GM12878 (cell line): ENCODE results near the gene HYAL4. TPM values are rescaled to one million over a fixed set of nuclear protein-coding genes. Genes with fewer than 3 reads are reported as not detected.

ENCODE experiments used
- ATAC-seq: fragments of 200-7000 bp; cut with Tn5 transposase; 3 replicates; pipeline ENCODE4 v1.9.1; 2020; ENCODE audit warnings: mild to moderate bottlenecking, moderate library complexity
- BruUV-seq: library from RNA; stranded (reverse); fragments of 400-500 nt; replicated peaks from 2 replicates; lab custom pipeline; 2021; lab: Mats Ljungman, UMichigan
- CTCF ChIA-PET: fragments of 300-600 bp; sonication (Branson Sonifier 250); formaldehyde crosslinking; extraction: SDS; loops from one replicate; lab custom pipeline; 2021; ENCODE audit warnings: inconsistent platforms; lab: Yijun Ruan, JAX
- POLR2A ChIA-PET: fragments of 350-600 bp; formaldehyde crosslinking; extraction: SDS; loops from one replicate; lab custom pipeline; 2021; ENCODE audit warnings: inconsistent platforms; lab: Charles Lee
- RAD21 ChIA-PET: fragments of 300-600 bp; sonication (Branson Sonifier 250); formaldehyde crosslinking; loops from one replicate; lab custom pipeline; 2023; ENCODE audit warnings: antibody characterized with exemption; ENCODE audit not compliant: unreplicated experiment; lab: Charles Lee
- SMC1A ChIA-PET: fragments of 300-600 bp; sonication (Branson Sonifier 250); formaldehyde crosslinking; loops from one replicate; lab custom pipeline; 2023; ENCODE audit not compliant: unreplicated experiment, uncharacterized antibody; lab: Charles Lee
- DNase-seq: peaks from one replicate; pipeline ENCODE4 v3.0.0-alpha.2; 2011; ENCODE audit warnings: low read depth, low spot score
- FAIRE-seq: peaks from 3 replicates; lab custom pipeline; 2011; peaks lifted over from hg19 to GRCh38; lab: Jason Lieb, UNC
- H2AFZ ChIP-seq: 2 replicates; pipeline ENCODE4 v1.6.0; 2011; ENCODE audit warnings: low read depth, low read length, control low read depth; ENCODE audit not compliant: control insufficient read depth
- H3K27ac ChIP-seq: 2 replicates; pipeline ENCODE4 v1.5.1; 2011; ENCODE audit warnings: control low read depth; ENCODE audit not compliant: control insufficient read depth, insufficient read depth
- H3K27me3 ChIP-seq, 2 experiments: replicated peaks in 1 of 2; 2 replicates each; pipeline versions ENCODE4 v1.6.0 to v1.6.1; 2011; ENCODE audit warnings: low read length in 1 of 2; ENCODE audit not compliant: control insufficient read depth in 2 of 2, insufficient read depth in 2 of 2
- H3K36me3 ChIP-seq, 2 experiments: 2 replicates each; pipeline ENCODE4 v1.5.1; 2011; ENCODE audit warnings: low read length in 1 of 2; ENCODE audit not compliant: control insufficient read depth in 2 of 2, insufficient read depth in 2 of 2
- H3K4me1 ChIP-seq: 2 replicates; pipeline ENCODE4 v1.6.1; 2011; ENCODE audit warnings: mild to moderate bottlenecking, low read length, moderate library complexity, mixed read lengths; ENCODE audit not compliant: control insufficient read depth, insufficient read depth
- H3K4me2 ChIP-seq: 2 replicates; pipeline ENCODE4 v1.6.0; 2011; ENCODE audit warnings: control low read depth; ENCODE audit not compliant: control insufficient read depth, insufficient read depth
- H3K4me3 ChIP-seq: fragments of 200-600 bp; sonication (generic); 2 replicates; pipeline ENCODE4 v1.5.1; 2016
- H3K79me2 ChIP-seq: 2 replicates; pipeline ENCODE4 v1.6.0; 2011; ENCODE audit warnings: low read length; ENCODE audit not compliant: control insufficient read depth, insufficient read depth
- H3K9ac ChIP-seq: 2 replicates; pipeline ENCODE4 v1.8.0; 2011; ENCODE audit warnings: low read length, control low read depth, mixed read lengths; ENCODE audit not compliant: control insufficient read depth, insufficient read depth
- H3K9me3 ChIP-seq: replicated peaks from 3 replicates; pipeline ENCODE4 v1.5.1; 2011; ENCODE audit warnings: mild to moderate bottlenecking, low read length; ENCODE audit not compliant: control insufficient read depth, insufficient read depth
- H4K20me1 ChIP-seq: 2 replicates; pipeline ENCODE4 v1.6.0; 2011; ENCODE audit not compliant: control insufficient read depth, insufficient read depth
- BHLHE40 ChIP-seq, 2 experiments: fragments of 450-650 bp in 1 of 2; IDR thresholded peaks; 2 replicates each; pipeline ENCODE4 v1.6.1; 2011 to 2017; ENCODE audit warnings: low read depth in 2 of 2, borderline replicate concordance in 1 of 2, improper control_type of control experiment in 1 of 2, low read length in 1 of 2, mild to moderate bottlenecking in 1 of 2
- CREB1 ChIP-seq: IDR thresholded peaks from 2 replicates; pipeline ENCODE4 v1.6.1; 2012; ENCODE audit warnings: low read depth, mild to moderate bottlenecking, inconsistent platforms
- JUND ChIP-seq: IDR thresholded peaks from 2 replicates; pipeline ENCODE4 v1.6.1; 2012; ENCODE audit warnings: low read depth, mild to moderate bottlenecking, low read length, improper control_type of control experiment, moderate library complexity
- MTA3 ChIP-seq: IDR thresholded peaks from 2 replicates; pipeline ENCODE4 v1.6.1; 2012; ENCODE audit warnings: low read length, inconsistent platforms, borderline replicate concordance
- PAX5 ChIP-seq: IDR thresholded peaks from 2 replicates; pipeline ENCODE4 v1.6.1; 2011; ENCODE audit warnings: low read depth, low read length, borderline replicate concordance
- PML ChIP-seq: IDR thresholded peaks from 2 replicates; pipeline ENCODE4 v1.6.1; 2012; ENCODE audit warnings: low read length, inconsistent platforms
- SIN3A ChIP-seq: IDR thresholded peaks from 2 replicates; pipeline ENCODE4 v1.6.1; 2012; ENCODE audit warnings: low read depth, low read length, improper control_type of control experiment
- TCF3 ChIP-seq: IDR thresholded peaks from 2 replicates; pipeline ENCODE4 v1.6.1; 2012; ENCODE audit warnings: low read depth, mild to moderate bottlenecking, low read length, borderline replicate concordance; ENCODE audit not compliant: insufficient read depth
- ZNF217 ChIP-seq: fragments of 450-650 bp; IDR thresholded peaks from 2 replicates; pipeline ENCODE4 v1.6.1; 2017; ENCODE audit warnings: antibody characterized with exemption, mild to moderate bottlenecking
- ZNF622 ChIP-seq: fragments of 450-650 bp; IDR thresholded peaks from 2 replicates; pipeline ENCODE4 v1.6.1; 2017; ENCODE audit warnings: mild to moderate bottlenecking, inconsistent platforms
- ZSCAN29 ChIP-seq: fragments of 450-650 bp; IDR thresholded peaks from 2 replicates; pipeline ENCODE4 v1.6.1; 2017; ENCODE audit warnings: mild to moderate bottlenecking, moderate library complexity
- in situ Hi-C: fragments of 300-500 bp; cut with MboI; formaldehyde crosslinking; loops from 9 replicates; pipeline ENCODE4 v1.14.3; 2018; ENCODE audit warnings: mixed read lengths
- intact Hi-C: fragments of 100-400 bp; cut with micrococcal nuclease; formaldehyde crosslinking; loops from one replicate; pipeline ENCODE4 v1.14.2; 2022; ENCODE audit not compliant: unreplicated experiment
- polyA plus RNA-seq, 11 experiments: library from polyadenylated mRNA; depleted of rRNA in 4 of 11; unstranded in 6 of 11; stranded (reverse) in 5 of 11; fragments of >200 nt; fragmentation: Nextera tagmentation in 4 of 11; fragmentation: Illumina TruSeq in 1 of 11; extraction: Ambion mirVana in 4 of 11; extraction: Trizol in 1 of 11; gene quantifications; 1 replicate in 1 of 11; 2 replicates in 10 of 11; pipeline versions ENCODE4 v1.2.1 to v1.2.3, GENCODE V29; 2011 to 2016; ENCODE audit warnings: inconsistent platforms in 2 of 11, missing spikeins in 2 of 11, low read depth in 1 of 11
- total RNA-seq, 4 experiments: library from RNA; depleted of rRNA in 3 of 4; stranded (reverse); fragments of >200 nt in 3 of 4; fragmentation: Illumina TruSeq in 1 of 4; extraction: Trizol in 1 of 4; gene quantifications; 2 replicates each; pipeline versions ENCODE4 v1.2.1 to v1.2.3, GENCODE V29; 2013 to 2021
- TF ChIP-seq, protein P1 (sequence below): fragments of 150-350 bp; IDR thresholded peaks from 2 replicates; pipeline ENCODE4 v1.6.1; 2016; ENCODE audit warnings: low read depth, low read length
- TF ChIP-seq, protein P2 (sequence below): fragments of 450-650 bp; conservative IDR thresholded peaks from 2 replicates; pipeline ENCODE4 v1.6.1; 2017; ENCODE audit warnings: mild to moderate bottlenecking, moderate library complexity
- TF ChIP-seq, protein P3 (sequence below): fragments of 450-650 bp; IDR thresholded peaks from 2 replicates; pipeline ENCODE4 v1.6.1; 2014; ENCODE audit warnings: mild to moderate bottlenecking

HYAL4 gene
- total and polyA plus RNA-seq, 10 of the 15 experiments (the other 5 are each of a cell fraction or from before 2014, with no cell fraction given), result 0.14 to 0.88 (median 0.26) TPM; not detected in 1

DNA sequence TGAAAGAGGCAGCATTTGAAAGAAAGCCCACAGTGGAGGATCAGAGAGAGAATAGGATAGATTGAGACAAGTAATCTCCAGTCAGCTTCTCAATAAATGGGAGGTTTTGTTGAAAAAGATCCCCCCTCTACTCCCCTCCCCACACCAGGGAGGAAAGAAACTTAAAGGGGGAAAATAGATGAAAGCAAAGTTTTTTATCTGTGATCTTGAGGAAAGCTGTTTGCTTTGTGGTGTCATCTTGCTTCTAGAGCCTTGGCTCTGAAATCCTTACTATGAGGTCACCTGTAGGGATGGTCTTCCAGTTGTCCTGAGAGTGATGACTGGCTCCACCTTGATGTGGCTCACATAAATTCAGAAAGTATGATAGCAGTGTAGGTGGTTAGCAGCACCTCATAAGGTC is 80.0 kb downstream of the HYAL4 start, which contains the start of gene SPAM1:
SPAM1 (plus strand) TSS at position 301 of the 400 bp plus-strand sequence. CDS start 28,330 bp downstream, outside the sequence.
- H3K27me3 ChIP-seq, result no peaks in the 10 kb centered on the region
- no peak within 1 kb of the TSS for H3K4me2 ChIP-seq
- no TSS peak for BruUV-seq
- H3K4me3 ChIP-seq, result no peak within 1 kb of the TSS
- ChIA-PET POLR2A (no interaction called here), RAD21 (no interaction called here), CTCF (no interaction called here), SMC1A (no interaction called here)
- no peaks in the 10 kb centered on the region for H4K20me1 ChIP-seq
- no peaks in the 10 kb centered on the region for H3K36me3 ChIP-seq
- no peak for FAIRE-seq
- H3K79me2 ChIP-seq, result no peaks in the 10 kb centered on the region
- H2AFZ ChIP-seq, result no peak within 1 kb of the TSS
- no peaks in the 10 kb centered on the region for H3K4me1 ChIP-seq
- DNase-seq, result no peak
- intact Hi-C loops (no loop called here), in situ Hi-C loops (no loop called here)
- no peaks in the 10 kb centered on the region for H3K9me3 ChIP-seq
- TF ChIP-seq PAX5, result no peak
- TF ChIP-seq, protein P1, sequence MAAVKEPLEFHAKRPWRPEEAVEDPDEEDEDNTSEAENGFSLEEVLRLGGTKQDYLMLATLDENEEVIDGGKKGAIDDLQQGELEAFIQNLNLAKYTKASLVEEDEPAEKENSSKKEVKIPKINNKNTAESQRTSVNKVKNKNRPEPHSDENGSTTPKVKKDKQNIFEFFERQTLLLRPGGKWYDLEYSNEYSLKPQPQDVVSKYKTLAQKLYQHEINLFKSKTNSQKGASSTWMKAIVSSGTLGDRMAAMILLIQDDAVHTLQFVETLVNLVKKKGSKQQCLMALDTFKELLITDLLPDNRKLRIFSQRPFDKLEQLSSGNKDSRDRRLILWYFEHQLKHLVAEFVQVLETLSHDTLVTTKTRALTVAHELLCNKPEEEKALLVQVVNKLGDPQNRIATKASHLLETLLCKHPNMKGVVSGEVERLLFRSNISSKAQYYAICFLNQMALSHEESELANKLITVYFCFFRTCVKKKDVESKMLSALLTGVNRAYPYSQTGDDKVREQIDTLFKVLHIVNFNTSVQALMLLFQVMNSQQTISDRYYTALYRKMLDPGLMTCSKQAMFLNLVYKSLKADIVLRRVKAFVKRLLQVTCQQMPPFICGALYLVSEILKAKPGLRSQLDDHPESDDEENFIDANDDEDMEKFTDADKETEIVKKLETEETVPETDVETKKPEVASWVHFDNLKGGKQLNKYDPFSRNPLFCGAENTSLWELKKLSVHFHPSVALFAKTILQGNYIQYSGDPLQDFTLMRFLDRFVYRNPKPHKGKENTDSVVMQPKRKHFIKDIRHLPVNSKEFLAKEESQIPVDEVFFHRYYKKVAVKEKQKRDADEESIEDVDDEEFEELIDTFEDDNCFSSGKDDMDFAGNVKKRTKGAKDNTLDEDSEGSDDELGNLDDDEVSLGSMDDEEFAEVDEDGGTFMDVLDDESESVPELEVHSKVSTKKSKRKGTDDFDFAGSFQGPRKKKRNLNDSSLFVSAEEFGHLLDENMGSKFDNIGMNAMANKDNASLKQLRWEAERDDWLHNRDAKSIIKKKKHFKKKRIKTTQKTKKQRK, result no peak
- TF ChIP-seq CREB1, result no peak
- no peak for TF ChIP-seq ZNF217
- no peak for TF ChIP-seq SIN3A
- TF ChIP-seq, protein P2, sequence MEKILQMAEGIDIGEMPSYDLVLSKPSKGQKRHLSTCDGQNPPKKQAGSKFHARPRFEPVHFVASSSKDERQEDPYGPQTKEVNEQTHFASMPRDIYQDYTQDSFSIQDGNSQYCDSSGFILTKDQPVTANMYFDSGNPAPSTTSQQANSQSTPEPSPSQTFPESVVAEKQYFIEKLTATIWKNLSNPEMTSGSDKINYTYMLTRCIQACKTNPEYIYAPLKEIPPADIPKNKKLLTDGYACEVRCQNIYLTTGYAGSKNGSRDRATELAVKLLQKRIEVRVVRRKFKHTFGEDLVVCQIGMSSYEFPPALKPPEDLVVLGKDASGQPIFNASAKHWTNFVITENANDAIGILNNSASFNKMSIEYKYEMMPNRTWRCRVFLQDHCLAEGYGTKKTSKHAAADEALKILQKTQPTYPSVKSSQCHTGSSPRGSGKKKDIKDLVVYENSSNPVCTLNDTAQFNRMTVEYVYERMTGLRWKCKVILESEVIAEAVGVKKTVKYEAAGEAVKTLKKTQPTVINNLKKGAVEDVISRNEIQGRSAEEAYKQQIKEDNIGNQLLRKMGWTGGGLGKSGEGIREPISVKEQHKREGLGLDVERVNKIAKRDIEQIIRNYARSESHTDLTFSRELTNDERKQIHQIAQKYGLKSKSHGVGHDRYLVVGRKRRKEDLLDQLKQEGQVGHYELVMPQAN, result no peak
- TF ChIP-seq JUND, result no peak
- no peak for TF ChIP-seq ZSCAN29
- no peak for TF ChIP-seq MTA3
- no peak for TF ChIP-seq PML
- TF ChIP-seq, protein P3, sequence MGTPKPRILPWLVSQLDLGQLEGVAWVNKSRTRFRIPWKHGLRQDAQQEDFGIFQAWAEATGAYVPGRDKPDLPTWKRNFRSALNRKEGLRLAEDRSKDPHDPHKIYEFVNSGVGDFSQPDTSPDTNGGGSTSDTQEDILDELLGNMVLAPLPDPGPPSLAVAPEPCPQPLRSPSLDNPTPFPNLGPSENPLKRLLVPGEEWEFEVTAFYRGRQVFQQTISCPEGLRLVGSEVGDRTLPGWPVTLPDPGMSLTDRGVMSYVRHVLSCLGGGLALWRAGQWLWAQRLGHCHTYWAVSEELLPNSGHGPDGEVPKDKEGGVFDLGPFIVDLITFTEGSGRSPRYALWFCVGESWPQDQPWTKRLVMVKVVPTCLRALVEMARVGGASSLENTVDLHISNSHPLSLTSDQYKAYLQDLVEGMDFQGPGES, result no peak
- TF ChIP-seq ZNF622, result no peak
- no peak for TF ChIP-seq TCF3
- TF ChIP-seq BHLHE40 (IDR thresholded peaks at IDR 0.05; ENCODE audit: borderline replicate concordance in 1 of 2, low read depth in 2 of 2, low read length in 1 of 2), result no peak
- no peak within 1 kb of the TSS for H3K27ac ChIP-seq
- ATAC-seq, result no peak
- no peak within 1 kb of the TSS for H3K9ac ChIP-seq
